Activated naive CD4-positive, alpha-beta T cell treated with anti-CD3 and anti-CD28 coated beads for 36 hours (primary cell): Measurements from ENCODE around the gene GRIK4. TPM values are rescaled to one million over a fixed set of nuclear protein-coding genes. Genes with fewer than 3 reads are reported as not detected.

Experiments
- CTCF ChIA-PET: fragments of 350-600 bp; sonication (Branson Sonifier 250); formaldehyde crosslinking; loops from one replicate; lab custom pipeline; 2021; ENCODE audit warnings: antibody characterized with exemption; lab: Charles Lee
- DNase-seq: peaks from one replicate; pipeline ENCODE4 v3.0.0-alpha.2; 2020
- H3K27ac Mint-ChIP-seq: one replicate; pipeline ENCODE4 v1.8.0; 2021; ENCODE audit warnings: mild to moderate bottlenecking, mixed read lengths
- H3K27me3 Mint-ChIP-seq: one replicate; pipeline ENCODE4 v1.8.0; 2021; ENCODE audit warnings: low read depth, mixed read lengths
- H3K36me3 Mint-ChIP-seq: one replicate; pipeline ENCODE4 v1.8.0; 2021; ENCODE audit warnings: low read depth, mixed read lengths
- H3K4me1 Mint-ChIP-seq: one replicate; pipeline ENCODE4 v1.8.0; 2021; ENCODE audit warnings: low read depth, mixed read lengths
- H3K4me3 Mint-ChIP-seq: one replicate; pipeline ENCODE4 v1.8.0; 2021; ENCODE audit warnings: mild to moderate bottlenecking, moderate library complexity, mixed read lengths
- H3K9me3 Mint-ChIP-seq: one replicate; pipeline ENCODE4 v1.8.0; 2021; ENCODE audit warnings: mixed read lengths
- intact Hi-C: fragments of 100-400 bp; cut with micrococcal nuclease; formaldehyde crosslinking; loops from one replicate; pipeline ENCODE4 v1.15.1; 2023
- total RNA-seq, 2 experiments: library from RNA; stranded (reverse); gene quantifications; one replicate each; pipeline ENCODE4 v1.2.3, GENCODE V29; 2021

GRIK4 gene
- total RNA-seq, 2 experiments from 2014 or later = not detected

DNA sequence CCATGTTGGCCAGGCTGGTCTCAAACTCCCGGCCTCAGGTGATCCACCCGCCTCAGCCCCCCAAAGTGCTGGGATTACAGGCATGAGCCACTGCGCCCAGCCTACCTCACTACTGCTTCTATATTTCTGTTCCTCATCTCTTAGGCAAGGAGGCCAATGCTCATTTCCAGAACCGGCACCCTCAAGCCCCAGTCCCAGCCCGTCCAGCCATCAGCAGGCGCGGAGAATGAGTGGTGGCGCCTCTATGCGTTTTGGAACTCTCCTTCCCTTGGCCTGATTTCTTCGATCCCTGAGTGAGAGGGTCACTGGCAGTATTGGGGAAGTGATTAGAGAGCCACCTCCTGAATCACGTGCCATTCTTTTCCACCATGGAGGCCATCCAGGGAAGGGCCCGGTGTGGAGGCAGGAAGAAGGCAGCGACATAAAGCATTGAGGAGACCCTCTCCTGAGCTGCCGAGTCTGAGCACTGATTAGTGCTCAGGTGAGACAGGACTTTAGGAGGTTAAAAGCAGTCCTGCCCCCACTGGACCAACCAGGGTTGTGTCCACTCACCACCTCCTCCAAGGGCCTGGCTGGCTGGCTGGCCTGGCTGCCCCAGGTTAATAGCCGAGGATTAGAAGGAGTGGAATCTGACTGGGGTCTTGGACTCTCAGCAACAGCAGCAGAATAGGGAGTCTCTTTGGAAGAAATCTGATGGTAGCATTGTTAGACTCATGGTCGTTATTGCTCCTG is 8.7 kb downstream of the GRIK4 start:
- H3K27ac Mint-ChIP-seq = no peak overlapping the region
- CTCF ChIA-PET = no interaction called here
- H3K27me3 Mint-ChIP-seq = peaks cover 36% of the 10 kb centered on the region
- H3K9me3 Mint-ChIP-seq = no peaks in the 10 kb centered on the region
- no peaks in the 10 kb centered on the region for H3K36me3 Mint-ChIP-seq
- intact Hi-C loops = no loop called here
- H3K4me1 Mint-ChIP-seq = peaks cover 6% of the 10 kb centered on the region
- no peak overlapping the region for H3K4me3 Mint-ChIP-seq
- DNase-seq = no peak

DNA sequence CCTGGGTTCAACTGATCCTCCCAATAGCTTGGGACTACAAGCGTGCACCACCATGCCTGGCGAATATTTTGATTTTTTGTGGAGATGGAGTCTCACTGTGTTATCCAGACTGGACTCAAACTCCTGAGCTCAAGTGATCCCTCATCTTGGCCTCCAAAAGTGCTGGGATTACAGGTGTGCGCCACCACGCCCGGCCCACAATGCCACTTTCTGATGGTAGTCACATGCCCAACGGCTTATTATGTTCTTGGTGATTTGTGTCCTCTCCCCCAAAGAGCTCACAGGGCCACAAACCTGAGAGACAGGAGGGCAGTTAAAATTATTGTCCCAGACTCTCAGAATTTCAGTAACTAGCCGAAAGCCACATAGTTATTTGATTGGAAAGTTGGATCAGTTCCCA is 9.6 kb downstream of the GRIK4 start:
- no peak overlapping the region for H3K4me3 Mint-ChIP-seq
- H3K27me3 Mint-ChIP-seq = peaks cover 27% of the 10 kb centered on the region
- DNase-seq = no peak
- intact Hi-C loops = no loop called here
- CTCF ChIA-PET = interaction anchor here (1.1 kb wide), 1 partner anchor 164 kb away, joined by 4 read pairs; no protein-coding TSS in a partner anchor
- H3K27ac Mint-ChIP-seq = no peak overlapping the region
- peaks cover 5% of the 10 kb centered on the region for H3K4me1 Mint-ChIP-seq
- no peaks in the 10 kb centered on the region for H3K9me3 Mint-ChIP-seq
- H3K36me3 Mint-ChIP-seq = no peaks in the 10 kb centered on the region

DNA sequence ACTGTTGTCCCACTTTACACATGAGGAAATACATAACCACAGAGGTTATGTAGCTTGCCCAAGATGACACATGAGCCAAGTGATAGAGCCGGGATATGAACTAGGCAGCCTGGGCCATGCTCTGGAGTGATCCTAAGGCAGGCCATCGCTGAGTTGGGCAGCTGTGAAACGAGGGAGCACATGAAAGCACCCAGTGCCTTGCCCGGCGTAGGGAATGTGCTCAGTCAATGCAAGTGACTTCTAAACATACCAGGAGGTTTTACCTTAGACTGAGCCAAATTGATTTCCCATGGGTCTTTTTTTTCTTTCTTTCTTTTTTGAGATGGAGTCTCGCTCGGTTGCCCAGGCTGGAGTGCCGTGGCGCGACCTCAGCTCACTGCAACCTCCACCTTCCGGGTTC is 10.5 kb downstream of the GRIK4 start:
- DNase-seq = no peak
- Mint-ChIP-seq H3K27ac (no peak overlapping the region), H3K9me3 (no peaks in the 10 kb centered on the region), H3K4me1 (no peaks in the 10 kb centered on the region), H3K4me3 (no peak overlapping the region), H3K27me3 (peaks cover 21% of the 10 kb centered on the region), H3K36me3 (no peaks in the 10 kb centered on the region)
- intact Hi-C loops = no loop called here
- CTCF ChIA-PET = interaction anchor here (1.1 kb wide), 1 partner anchor 163 kb away, joined by 4 read pairs; no protein-coding TSS in a partner anchor

DNA sequence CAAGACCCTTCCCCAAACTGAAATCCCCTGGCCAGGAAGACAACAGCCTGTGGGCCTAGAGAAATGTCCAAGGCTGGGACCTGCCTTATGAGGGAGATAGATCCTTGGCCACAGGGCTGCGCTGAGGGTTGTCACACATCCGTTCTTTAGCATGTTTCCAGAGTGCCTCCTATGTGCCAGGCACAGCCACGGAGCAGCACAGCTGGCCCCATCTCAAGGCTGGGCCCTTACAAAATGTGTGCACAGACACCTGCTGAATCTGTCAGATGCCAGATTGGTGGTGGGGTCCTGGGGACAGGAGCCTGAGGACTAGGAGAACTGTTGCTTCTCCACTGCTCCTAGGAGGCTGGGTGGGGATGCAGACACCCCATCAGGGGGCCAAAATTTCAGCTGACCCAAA is 11.2 kb downstream of the GRIK4 start:
- Mint-ChIP-seq H3K27me3 (peaks cover 18% of the 10 kb centered on the region), H3K9me3 (no peaks in the 10 kb centered on the region), H3K4me1 (no peaks in the 10 kb centered on the region), H3K27ac (no peak overlapping the region), H3K36me3 (no peaks in the 10 kb centered on the region), H3K4me3 (no peak overlapping the region)
- no peak for DNase-seq
- intact Hi-C loops = no loop called here
- CTCF ChIA-PET = no interaction called here

DNA sequence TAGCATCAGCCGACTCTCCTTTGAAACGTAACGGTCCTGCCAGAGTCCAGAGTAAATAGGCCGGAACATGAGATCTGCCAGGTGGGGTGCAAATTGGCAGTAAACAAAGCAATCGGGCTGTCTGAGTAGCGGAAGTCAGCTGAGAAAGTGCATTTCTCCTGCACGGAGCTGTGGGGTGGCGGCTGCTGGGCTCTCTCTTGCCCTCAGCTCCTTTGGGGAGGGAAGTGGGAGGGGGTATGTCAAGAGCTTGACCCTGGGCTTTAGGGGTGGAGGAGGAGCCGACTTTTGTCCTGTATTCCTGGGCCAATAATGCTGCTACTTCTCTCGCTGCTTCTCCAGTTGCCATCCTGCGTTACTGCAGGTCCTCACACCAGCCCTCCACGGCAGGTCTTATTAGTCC is 11.6 kb downstream of the GRIK4 start:
- Mint-ChIP-seq H3K4me3 (no peak overlapping the region), H3K36me3 (no peaks in the 10 kb centered on the region), H3K4me1 (no peaks in the 10 kb centered on the region), H3K27me3 (peaks cover 14% of the 10 kb centered on the region), H3K9me3 (no peaks in the 10 kb centered on the region), H3K27ac (no peak overlapping the region)
- intact Hi-C loops = no loop called here
- no peak for DNase-seq
- CTCF ChIA-PET = no interaction called here

DNA sequence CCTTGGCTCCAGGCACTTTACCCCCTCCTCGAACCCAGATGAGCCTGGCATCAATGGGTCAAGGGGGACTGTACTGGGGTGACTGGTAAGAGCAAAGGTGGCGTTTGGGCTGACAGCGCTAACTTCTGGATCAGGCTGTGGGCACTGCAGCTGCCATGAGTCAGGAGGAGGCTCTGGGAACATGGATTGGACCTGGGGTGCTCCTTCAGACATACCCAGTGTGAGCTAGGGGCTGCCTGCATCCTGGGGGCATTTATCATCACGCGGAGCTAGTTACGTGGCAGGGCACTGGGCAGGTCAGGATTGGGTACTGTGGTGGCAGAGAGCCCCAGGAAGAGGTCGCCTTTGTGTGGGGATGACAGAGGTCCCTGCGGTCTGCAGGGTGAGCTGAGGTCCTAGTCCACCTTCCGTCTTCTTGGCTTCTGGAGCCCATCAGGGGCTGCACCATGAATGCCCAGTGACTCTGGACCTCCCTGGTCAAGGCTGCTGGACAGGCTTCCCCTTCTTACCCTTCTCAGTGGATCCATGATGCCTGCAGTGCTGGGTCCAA is 13.1 kb downstream of the GRIK4 start:
- Mint-ChIP-seq H3K36me3 (no peaks in the 10 kb centered on the region), H3K27me3 (peaks cover 14% of the 10 kb centered on the region), H3K4me3 (no peak overlapping the region), H3K4me1 (no peaks in the 10 kb centered on the region), H3K27ac (no peak overlapping the region), H3K9me3 (peaks cover 1% of the 10 kb centered on the region)
- CTCF ChIA-PET = no interaction called here
- intact Hi-C loops = no loop called here
- no peak for DNase-seq

DNA sequence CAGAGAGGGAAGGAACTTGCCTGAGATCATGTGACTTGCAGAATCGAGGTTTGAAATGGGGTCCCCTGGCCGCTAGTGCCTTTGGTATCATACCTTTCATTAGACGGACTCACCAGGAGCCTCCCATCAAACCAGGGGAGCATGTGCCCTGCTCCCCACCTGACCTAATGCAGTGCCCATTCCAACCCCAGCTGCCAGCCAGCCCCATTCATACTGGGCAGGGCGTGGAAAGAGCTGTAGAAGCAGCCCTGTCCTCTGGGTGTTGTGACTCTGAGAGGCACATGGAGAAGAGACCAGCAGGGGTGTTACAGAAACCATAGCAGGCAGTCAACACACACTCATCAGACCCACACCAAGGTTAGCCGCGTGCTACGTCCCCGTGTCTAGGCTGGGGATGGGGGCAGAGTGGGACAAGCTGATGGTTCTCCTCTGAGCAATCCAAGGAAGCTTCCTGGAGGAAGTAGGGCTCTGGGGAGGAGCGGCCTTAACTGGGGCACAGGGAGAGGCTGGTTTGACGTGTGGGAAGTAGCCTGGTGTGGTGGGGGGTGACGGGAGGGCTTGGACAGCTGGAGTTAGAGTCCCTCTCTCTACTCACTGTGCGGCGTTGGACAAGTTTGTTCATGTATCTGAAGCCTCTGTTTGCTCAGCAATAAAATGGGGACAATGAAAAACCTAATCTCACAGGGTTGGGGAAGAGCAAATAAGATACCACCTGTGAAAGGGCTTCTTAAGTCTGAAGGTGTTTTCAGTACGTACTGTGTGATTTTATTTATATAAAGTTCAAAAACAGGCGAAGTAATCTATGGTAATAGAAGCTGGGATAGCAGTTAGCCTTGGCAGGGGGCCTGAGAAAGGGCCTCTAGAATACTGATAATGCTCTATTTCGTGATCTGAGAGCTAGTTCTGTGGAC is 14.0 kb downstream of the GRIK4 start:
- peaks cover 1% of the 10 kb centered on the region for H3K9me3 Mint-ChIP-seq
- H3K27me3 Mint-ChIP-seq = peaks cover 14% of the 10 kb centered on the region
- H3K36me3 Mint-ChIP-seq = no peaks in the 10 kb centered on the region
- no peaks in the 10 kb centered on the region for H3K4me1 Mint-ChIP-seq
- no peak for DNase-seq
- no peak overlapping the region for H3K27ac Mint-ChIP-seq
- H3K4me3 Mint-ChIP-seq = no peak overlapping the region
- intact Hi-C loops = no loop called here
- CTCF ChIA-PET = no interaction called here

DNA sequence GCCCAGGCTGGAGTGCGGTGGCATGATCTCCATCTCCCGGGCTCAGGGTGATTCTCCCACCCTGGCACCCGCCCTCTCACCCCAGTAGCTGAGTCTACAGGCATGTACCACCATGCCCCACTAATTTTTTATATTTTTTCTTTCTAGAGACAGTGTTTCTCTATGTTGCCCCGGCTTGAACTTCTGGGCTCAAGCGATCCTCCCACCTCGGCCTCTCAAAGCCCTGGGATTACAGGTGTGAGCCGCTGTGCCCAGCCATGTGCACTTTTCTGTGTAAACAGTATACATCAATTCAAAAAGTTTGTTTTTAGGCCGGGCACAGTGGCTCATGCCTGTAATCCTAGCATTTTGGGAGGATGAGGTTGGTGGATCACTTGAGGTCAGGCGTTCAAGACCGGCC is 14.7 kb downstream of the GRIK4 start:
- Mint-ChIP-seq H3K36me3 (no peaks in the 10 kb centered on the region), H3K9me3 (peaks cover 1% of the 10 kb centered on the region), H3K27ac (no peak overlapping the region), H3K4me3 (no peak overlapping the region), H3K27me3 (peaks cover 14% of the 10 kb centered on the region), H3K4me1 (no peaks in the 10 kb centered on the region)
- CTCF ChIA-PET = no interaction called here
- no peak for DNase-seq
- intact Hi-C loops = no loop called here

DNA sequence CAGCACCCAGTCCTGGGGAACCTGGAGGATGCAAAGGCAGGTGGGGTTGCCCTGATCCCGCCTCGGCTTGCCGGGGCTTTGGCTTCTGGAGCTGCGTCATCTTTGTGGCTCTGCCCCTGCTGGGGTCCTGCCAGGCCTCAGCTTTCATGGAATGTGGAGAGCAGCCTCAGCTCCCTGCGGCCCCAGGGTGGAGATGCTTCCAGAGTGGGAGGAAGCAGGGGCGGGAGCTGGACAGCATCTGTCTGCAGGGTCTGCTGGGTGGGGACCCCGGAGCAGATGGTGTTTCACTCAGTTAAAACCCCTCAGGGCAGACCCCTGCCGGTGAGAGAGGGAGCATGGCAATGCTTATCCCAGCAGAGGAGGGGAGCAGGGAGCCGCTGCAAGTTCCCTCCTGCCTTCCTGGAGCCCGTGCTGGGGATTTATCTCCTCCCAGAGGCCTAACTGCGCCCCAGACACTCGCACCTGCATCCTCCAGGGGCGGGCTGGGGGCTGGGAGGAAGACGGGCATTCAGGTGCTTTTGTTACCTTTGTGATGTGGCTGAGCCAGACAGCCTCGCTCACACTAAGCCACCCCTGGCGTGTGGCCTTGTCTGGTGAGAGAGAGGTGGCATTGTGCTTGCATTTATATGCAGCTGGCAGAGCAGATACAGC is 15.7 kb downstream of the GRIK4 start:
- peaks cover 14% of the 10 kb centered on the region for H3K27me3 Mint-ChIP-seq
- H3K9me3 Mint-ChIP-seq = peaks cover 1% of the 10 kb centered on the region
- no peaks in the 10 kb centered on the region for H3K4me1 Mint-ChIP-seq
- no peak for DNase-seq
- H3K36me3 Mint-ChIP-seq = no peaks in the 10 kb centered on the region
- no peak overlapping the region for H3K27ac Mint-ChIP-seq
- intact Hi-C loops = no loop called here
- CTCF ChIA-PET = no interaction called here
- no peak overlapping the region for H3K4me3 Mint-ChIP-seq

DNA sequence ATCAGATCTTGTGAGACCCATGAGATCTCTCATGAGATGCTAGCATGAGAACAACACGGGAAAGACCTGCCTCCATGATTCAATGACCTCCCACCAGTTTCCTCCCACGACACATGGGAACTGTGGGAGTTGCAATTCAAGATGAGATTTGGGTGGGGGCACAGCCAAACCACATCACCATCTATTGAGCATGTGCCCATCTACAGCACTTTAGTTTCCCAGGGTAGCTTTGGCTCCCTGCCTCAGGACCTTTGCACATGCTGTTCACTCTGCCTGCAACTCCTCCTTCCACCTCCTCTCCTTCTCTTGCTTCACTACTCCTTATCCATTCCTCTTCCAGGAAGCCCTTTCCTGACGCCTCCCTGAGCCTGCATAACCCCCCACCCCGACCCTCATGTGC is 17.2 kb downstream of the GRIK4 start:
- H3K9me3 Mint-ChIP-seq = peaks cover 1% of the 10 kb centered on the region
- no peaks in the 10 kb centered on the region for H3K36me3 Mint-ChIP-seq
- intact Hi-C loops = no loop called here
- CTCF ChIA-PET = no interaction called here
- H3K27me3 Mint-ChIP-seq = peaks cover 12% of the 10 kb centered on the region
- H3K27ac Mint-ChIP-seq = no peak overlapping the region
- no peak for DNase-seq
- no peaks in the 10 kb centered on the region for H3K4me1 Mint-ChIP-seq
- no peak overlapping the region for H3K4me3 Mint-ChIP-seq

DNA sequence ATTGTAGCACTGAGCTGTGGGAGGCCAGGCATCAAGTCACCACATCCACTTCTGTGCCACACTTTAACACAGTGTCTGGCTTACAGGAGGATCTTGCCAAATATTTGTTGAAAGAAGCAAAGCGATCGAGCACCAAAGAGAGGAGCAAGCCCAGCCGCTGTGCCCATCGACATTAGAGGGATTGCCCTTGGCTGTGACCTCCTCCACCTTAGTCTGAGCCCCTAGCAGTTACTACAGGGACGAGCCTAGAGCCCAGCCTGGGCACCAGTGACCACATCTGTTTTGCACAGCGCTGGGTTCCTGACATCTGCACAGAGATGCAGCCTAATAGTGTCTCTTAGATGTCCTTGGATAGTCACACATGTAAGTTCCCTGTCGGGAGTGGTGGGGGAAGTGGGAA is 17.7 kb downstream of the GRIK4 start:
- Mint-ChIP-seq H3K36me3 (no peaks in the 10 kb centered on the region), H3K27me3 (peaks cover 9% of the 10 kb centered on the region), H3K4me1 (no peaks in the 10 kb centered on the region), H3K27ac (no peak overlapping the region), H3K4me3 (no peak overlapping the region), H3K9me3 (peaks cover 1% of the 10 kb centered on the region)
- intact Hi-C loops = no loop called here
- CTCF ChIA-PET = interaction anchor here (0.9 kb wide), 1 partner anchor 161 kb away, joined by 3 read pairs; no protein-coding TSS in a partner anchor
- no peak for DNase-seq

DNA sequence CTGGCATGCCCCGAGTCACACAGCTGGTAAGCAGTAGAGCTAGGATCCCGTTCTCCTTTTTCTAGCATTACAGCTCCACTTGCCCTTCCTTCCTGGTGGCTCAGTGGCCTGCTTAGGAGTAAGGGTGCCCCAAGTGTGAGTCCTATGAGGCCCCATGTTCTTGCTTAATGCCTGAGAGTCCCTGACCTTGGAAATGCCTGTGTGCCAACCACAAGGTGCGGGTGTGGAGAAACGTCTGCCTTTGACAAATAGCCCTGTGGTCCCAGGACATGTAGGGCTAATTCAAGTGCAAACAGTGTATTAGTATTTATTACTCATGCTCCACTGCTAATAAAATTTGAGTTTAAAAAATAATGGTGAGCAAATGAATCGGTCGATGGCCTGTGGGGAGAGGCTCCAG is 18.4 kb downstream of the GRIK4 start:
- Mint-ChIP-seq H3K36me3 (no peaks in the 10 kb centered on the region), H3K4me3 (no peak overlapping the region), H3K27ac (no peak overlapping the region), H3K4me1 (no peaks in the 10 kb centered on the region), H3K9me3 (peaks cover 1% of the 10 kb centered on the region), H3K27me3 (peaks cover 5% of the 10 kb centered on the region)
- intact Hi-C loops = no loop called here
- no peak for DNase-seq
- CTCF ChIA-PET = interaction anchor here (0.9 kb wide), 1 partner anchor 162 kb away, joined by 3 read pairs; no protein-coding TSS in a partner anchor
